Measurements from ENCODE around the gene MCOLN1.

MCOLN1 gene

GRCh38 chr19:7578127-7578526 lies 55.7 kb downstream of the MCOLN1 start:
- no peak for DNase-seq (ENCODE audit: low spot score)

GRCh38 chr19:7579182-7579581 lies 56.8 kb downstream of the MCOLN1 start:
- no peak for DNase-seq (ENCODE audit: low spot score)

DNA sequence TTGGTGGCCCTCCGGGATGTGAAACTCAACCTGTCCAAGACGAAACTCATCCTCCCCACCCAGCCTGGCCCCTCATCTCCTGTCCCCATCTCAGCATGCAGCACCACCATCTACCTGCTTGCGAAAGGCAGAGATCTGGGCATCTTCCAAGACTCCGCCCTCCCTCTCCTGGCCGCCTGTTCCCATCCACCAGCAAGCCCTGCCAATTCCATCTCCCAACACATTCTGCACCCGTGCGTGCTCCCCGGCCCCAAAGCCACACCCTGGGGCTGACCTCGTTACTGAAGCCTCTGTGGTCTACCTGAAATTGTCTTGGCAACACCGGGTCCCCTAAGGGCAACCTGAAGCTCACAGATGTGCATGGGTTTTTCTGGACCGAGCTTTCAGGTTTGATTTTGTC lies 60.0 kb downstream of the MCOLN1 start:
- no peak for DNase-seq (ENCODE audit: low spot score)

Data from AG08395 (cell line).